BE2C (cell line): Measurements from ENCODE around the gene DNAH7.

ENCODE experiments used
- DNase-seq: peaks from one replicate; pipeline ENCODE4 v3.0.0-alpha.2; 2020
- H3K27me3 ChIP-seq: fragments of 250-450 bp; sonication (Bioruptor Pico); 2 replicates; pipeline ENCODE4 v1.5.1; 2020; ENCODE audit warnings: mild to moderate bottlenecking
- H3K36me3 ChIP-seq: fragments of 250-450 bp; sonication (Bioruptor Pico); 2 replicates; pipeline ENCODE4 v1.5.1; 2020; ENCODE audit warnings: mild to moderate bottlenecking
- H3K4me1 ChIP-seq: fragments of 250-450 bp; sonication (Bioruptor Pico); 2 replicates; pipeline ENCODE4 v1.5.1; 2020
- H3K4me3 ChIP-seq: 2 replicates; pipeline ENCODE4 v1.5.1; 2011; ENCODE audit warnings: low read depth, low read length
- H3K9me3 ChIP-seq: fragments of 250-450 bp; sonication (Bioruptor Pico); 2 replicates; pipeline ENCODE4 v1.5.1; 2020
- TF ChIP-seq, protein P1 (sequence below): IDR thresholded peaks from 2 replicates; pipeline ENCODE4 v1.5.1; 2012; ENCODE audit warnings: mild to moderate bottlenecking, low read depth, low read length

Gene DNAH7

DNA sequence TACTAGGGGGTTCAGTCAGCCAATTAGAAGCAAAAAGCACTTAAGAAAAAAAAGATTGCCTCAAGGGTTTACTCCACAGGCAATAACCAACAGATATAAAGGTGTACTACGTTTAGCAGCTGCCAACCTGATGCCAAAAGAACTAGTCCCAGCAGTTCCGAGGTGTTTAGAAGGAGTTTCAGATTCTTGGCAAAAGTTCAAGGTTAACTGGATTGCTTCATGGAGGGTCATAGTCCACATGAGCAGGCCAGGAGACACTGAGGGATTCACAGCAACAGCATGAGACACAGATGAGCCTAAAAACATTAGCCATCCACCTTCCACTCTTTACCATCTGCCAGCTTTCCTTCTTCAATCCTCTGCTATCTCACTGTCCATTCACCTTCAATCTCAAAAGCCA is 4.9 kb upstream of the DNAH7 start:
- TF ChIP-seq, protein P1, sequence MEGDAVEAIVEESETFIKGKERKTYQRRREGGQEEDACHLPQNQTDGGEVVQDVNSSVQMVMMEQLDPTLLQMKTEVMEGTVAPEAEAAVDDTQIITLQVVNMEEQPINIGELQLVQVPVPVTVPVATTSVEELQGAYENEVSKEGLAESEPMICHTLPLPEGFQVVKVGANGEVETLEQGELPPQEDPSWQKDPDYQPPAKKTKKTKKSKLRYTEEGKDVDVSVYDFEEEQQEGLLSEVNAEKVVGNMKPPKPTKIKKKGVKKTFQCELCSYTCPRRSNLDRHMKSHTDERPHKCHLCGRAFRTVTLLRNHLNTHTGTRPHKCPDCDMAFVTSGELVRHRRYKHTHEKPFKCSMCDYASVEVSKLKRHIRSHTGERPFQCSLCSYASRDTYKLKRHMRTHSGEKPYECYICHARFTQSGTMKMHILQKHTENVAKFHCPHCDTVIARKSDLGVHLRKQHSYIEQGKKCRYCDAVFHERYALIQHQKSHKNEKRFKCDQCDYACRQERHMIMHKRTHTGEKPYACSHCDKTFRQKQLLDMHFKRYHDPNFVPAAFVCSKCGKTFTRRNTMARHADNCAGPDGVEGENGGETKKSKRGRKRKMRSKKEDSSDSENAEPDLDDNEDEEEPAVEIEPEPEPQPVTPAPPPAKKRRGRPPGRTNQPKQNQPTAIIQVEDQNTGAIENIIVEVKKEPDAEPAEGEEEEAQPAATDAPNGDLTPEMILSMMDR: no peak
- H3K4me3 ChIP-seq: no peak overlapping the region

DNA sequence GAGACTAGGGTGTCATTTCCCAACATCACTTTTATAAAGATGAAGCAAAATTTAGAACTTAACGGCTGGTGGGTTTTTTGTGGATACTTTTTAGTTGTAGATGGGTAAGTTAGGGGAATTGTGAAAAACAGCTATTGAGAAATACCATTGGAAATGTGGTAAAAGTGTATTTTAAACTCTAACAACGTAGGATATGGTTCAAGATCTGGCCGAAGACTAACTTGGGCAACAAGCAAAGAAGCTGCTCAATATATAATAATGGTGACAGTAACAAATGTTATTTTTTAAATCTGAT is 1.6 kb downstream of the DNAH7 start:
- Histone ChIP-seq H3K27me3 (no peaks in the 10 kb centered on the region), H3K4me1 (no peaks in the 10 kb centered on the region), H3K36me3 (no peaks in the 10 kb centered on the region), H3K9me3 (no peaks in the 10 kb centered on the region), H3K4me3 (no peak overlapping the region)
- DNase-seq: no peak
- TF ChIP-seq, protein P1: no peak

More for the DNA sequence above, 4.9 kb upstream of the DNAH7 start:
- Histone ChIP-seq H3K36me3 (no peaks in the 10 kb centered on the region), H3K9me3 (no peaks in the 10 kb centered on the region), H3K27me3 (no peaks in the 10 kb centered on the region), H3K4me1 (no peaks in the 10 kb centered on the region)
- DNase-seq: no peak

DNA sequence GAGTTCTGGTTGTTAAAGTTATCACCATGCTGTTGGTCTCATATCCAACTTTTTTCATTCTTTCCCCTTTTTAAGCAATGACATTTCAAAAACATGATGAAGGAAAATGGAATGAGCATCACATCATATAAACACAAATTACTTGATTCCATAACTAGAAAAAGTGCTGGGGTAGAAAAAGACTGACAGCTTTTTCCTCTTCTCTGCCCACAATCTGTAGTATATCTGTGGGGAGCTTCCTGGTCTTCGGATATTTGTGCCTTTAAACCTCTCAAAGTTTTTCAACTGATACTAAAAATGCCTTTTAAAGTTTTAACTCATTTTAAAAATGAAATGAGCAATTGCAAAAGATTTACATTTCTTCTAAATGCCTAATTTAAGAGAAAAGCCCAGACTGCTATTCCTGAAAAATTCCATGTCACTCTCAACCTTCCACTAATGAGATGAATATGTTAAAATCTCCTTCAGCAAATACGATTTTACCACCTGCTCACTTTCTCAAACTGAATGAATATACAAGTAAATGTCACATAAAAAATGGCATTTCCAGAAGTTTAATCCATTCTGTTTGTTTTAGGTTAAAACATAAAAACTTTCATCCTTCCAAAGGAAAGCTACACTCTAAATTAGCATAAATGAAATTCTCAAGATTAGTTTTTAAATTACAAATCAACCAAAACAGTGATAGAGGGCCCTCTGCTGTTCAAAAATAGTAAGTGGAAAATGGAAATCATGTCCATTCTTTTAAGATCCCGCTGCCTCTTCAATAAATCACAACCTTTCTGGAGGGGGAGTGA is 2.1 kb downstream of the DNAH7 start:
- TF ChIP-seq, protein P1: peak; percentile 58
- Histone ChIP-seq H3K27me3 (no peaks in the 10 kb centered on the region), H3K4me3 (no peak overlapping the region), H3K4me1 (no peaks in the 10 kb centered on the region), H3K9me3 (no peaks in the 10 kb centered on the region), H3K36me3 (no peaks in the 10 kb centered on the region)
- DNase-seq: no peak

DNA sequence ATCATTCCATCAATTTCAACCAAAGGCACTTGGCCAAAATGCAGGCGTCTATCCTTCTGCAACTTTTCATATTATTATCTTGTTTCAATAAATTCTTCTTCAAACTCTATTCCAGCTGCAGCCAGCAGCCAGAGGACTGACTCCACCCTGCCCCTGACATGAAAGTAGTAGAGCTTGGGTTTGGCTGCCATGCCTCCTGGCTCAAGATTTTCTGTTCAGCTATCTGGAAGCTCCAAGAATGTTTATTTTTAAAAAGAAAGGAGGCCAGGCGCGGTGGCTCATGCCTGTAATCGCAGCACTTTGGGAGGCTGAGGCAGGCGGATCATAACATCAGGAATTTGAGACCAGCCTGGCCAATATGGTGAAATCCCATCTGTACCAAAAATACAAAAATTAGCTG is 4.9 kb downstream of the DNAH7 start:
- no peaks in the 10 kb centered on the region for H3K9me3 ChIP-seq
- DNase-seq: no peak
- TF ChIP-seq, protein P1: no peak
- no peak overlapping the region for H3K4me3 ChIP-seq
- H3K4me1 ChIP-seq: no peaks in the 10 kb centered on the region
- no peaks in the 10 kb centered on the region for H3K27me3 ChIP-seq
- H3K36me3 ChIP-seq: no peaks in the 10 kb centered on the region

DNA sequence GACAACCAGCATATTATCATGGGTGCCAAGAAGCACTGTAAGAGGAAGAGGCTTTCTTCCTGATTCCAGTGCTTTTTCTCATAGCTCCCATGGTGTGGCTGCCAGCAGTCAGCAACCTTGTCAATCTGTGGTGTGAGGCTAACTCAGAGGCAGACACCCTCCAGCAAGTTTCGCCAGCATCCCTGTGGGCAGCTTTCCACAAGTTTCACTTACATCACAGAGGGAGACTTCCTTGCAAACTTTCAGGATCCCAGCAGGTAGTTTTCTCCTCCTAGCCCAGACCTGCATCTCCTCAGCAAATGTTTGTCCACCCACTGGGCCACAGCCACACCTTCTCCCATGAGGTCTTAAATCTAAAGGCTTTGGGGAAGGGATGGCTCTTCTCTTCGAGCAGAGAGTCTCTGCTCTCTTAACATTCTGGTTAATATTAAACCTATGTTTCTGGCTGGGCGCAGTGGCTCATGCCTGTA is 9.1 kb downstream of the DNAH7 start:
- no peak overlapping the region for H3K4me3 ChIP-seq
- no peaks in the 10 kb centered on the region for H3K36me3 ChIP-seq
- no peaks in the 10 kb centered on the region for H3K9me3 ChIP-seq
- no peaks in the 10 kb centered on the region for H3K27me3 ChIP-seq
- H3K4me1 ChIP-seq: no peaks in the 10 kb centered on the region
- TF ChIP-seq, protein P1: no peak
- DNase-seq: no peak

DNA sequence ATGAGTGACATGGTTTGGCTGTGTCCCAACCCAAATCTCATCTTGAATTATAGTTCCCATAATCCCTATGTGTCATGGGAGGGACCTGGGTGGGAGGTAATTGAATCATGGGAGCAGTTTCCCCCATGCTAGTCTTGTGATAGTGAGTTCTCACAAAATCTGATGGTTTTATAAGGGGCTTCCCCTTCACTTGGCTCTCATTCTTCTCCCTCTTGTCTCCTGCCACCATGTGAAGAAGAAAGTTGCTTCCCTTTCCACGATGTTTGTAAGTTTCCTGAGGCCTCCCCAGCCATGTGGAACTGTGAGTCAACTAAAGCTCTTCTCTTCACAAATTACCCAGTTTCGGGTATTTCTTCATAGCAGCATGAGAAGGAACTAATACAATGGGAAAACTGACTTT is 14.0 kb downstream of the DNAH7 start:
- Histone ChIP-seq H3K36me3 (no peaks in the 10 kb centered on the region), H3K27me3 (no peaks in the 10 kb centered on the region), H3K4me1 (no peaks in the 10 kb centered on the region), H3K4me3 (no peak overlapping the region), H3K9me3 (no peaks in the 10 kb centered on the region)
- TF ChIP-seq, protein P1: no peak
- no peak for DNase-seq
